ENCODE results near the gene METTL22.

METTL22 gene

DNA sequence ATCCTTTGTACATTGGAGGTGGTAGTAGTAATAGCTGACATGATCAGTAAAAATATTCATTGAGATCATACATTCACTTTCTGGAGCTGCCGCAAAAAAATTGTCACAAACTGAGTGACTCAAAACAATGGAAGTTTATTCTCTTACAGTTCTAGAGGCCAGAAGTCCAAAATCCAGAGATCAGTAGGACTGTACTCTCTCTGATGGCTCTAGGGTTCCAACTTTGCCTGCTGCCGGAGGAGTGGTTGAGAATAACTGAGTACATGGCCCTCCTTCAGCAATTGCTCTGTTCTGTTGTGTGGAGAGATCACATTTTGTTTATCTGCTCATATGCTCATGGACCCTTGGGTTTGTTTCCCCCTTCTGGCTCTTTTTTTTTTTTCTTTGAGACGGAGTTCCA, 76.5 kb downstream of the METTL22 start:
- no peak for DNase-seq

Data from DMS79 (cell line).